ENCODE results near the gene C2CD4B. TPM values are rescaled to one million over a fixed set of nuclear protein-coding genes. Genes with fewer than 3 reads are reported as not detected.

The C2CD4B gene
- total and polyA plus RNA-seq, 2 experiments from 2014 or later: not detected

DNA sequence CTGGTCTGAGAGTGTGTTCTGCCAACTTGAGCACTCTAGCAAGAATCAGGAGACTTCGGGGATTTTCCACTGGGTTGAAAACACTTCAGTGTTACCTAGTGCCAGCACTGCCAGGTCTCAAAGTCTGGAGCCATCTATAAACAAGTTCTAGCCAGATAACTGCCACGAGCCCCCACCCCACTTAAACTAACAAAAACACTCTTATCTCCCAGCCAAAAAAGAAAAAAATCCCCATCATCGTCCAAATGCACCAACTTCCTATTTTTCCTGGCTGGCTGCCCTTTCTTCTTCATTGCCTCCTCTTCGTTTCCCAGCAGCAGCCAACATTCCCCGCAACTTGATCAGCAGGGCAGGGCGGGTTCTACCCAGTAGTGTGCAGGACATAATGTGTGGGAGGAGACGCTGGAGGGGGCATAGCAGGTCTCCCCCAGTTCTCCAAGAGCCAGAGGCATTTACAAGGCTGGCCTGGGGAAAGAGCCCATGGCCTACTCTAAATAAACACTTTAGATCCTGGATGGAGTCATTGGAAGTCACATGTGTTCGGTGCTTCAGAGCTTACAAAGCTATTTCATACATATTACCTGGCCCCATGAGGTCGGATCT, 29.5 kb downstream of the C2CD4B start:
- Histone ChIP-seq H3K9me3 (ENCODE audit: low read depth) (no peaks in the 10 kb centered on the region), H3K27ac (no peak overlapping the region), H4K20me1 (ENCODE audit: insufficient read depth) (no peaks in the 10 kb centered on the region), H3K9ac (no peak overlapping the region), H3K4me1 (ENCODE audit: insufficient read depth) (no peaks in the 10 kb centered on the region; the same call in 1 of the 2 replicates), H3K27me3 (replicated peaks; ENCODE audit: insufficient read depth) (no peaks in the 10 kb centered on the region), H3K4me3 (no peak overlapping the region), H2AFZ (no peak overlapping the region), H3K4me2 (ENCODE audit: unreplicated experiment) (no peak overlapping the region), H3K36me3 (ENCODE audit: low read depth) (no peaks in the 10 kb centered on the region), H3K9me2 (ENCODE audit: insufficient read depth) (no peaks in the 10 kb centered on the region), H3F3A (ENCODE audit: insufficient read depth) (no peaks in the 10 kb centered on the region), H3K79me2 (ENCODE audit: insufficient read depth) (no peaks in the 10 kb centered on the region)
- in situ Hi-C loops (cut with MboI): no loop called here
- peak; percentile 23 for DNase-seq
- 44 to 52% methylated on average over 9 of the region's 9 CpGs for whole genome bisulfite sequencing, 2 experiments (ENCODE audit: low coverage in 1 of 2, low lambda C conversion rate in 2 of 2, missing lambda C conversion rate in 2 of 2)
- TF ChIP-seq EZH2 (IDR thresholded peaks at IDR 0.05; ENCODE audit: insufficient read depth, poor library complexity, severe bottlenecking) (no peak), EZH2phosphoT487 (IDR thresholded peaks at IDR 0.05; ENCODE audit: insufficient read depth, low read depth) (no peak)

DNA sequence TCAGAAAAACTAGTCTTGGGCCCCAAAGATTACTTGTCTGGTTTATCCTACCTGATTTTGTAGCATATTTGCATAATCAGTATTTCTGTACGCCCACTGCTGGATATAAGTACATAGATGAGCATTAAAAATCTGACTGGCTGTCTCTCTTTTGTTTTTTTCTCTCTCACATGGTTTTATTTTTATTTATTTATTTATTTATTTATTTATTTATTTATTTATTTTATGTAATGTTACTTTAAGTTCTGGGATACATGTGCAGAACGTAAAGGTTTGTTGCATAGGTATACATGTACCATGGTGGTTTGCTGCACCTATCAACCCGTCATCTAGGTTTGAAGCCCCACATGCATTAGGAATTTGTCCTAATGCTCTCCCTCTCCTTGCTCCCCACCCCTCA, 31.9 kb downstream of the C2CD4B start:
- DNase-seq: no peak
- in situ Hi-C loops (cut with MboI): no loop called here
- Histone ChIP-seq H3K4me2 (ENCODE audit: unreplicated experiment) (no peak overlapping the region), H3K4me1 (ENCODE audit: insufficient read depth) (no peaks in the 10 kb centered on the region; the same call in 1 of the 2 replicates), H3K36me3 (ENCODE audit: low read depth) (no peaks in the 10 kb centered on the region), H2AFZ (no peak overlapping the region), H4K20me1 (ENCODE audit: insufficient read depth) (no peaks in the 10 kb centered on the region), H3K79me2 (ENCODE audit: insufficient read depth) (no peaks in the 10 kb centered on the region), H3K9ac (no peak overlapping the region), H3F3A (ENCODE audit: insufficient read depth) (no peaks in the 10 kb centered on the region), H3K9me3 (ENCODE audit: low read depth) (no peaks in the 10 kb centered on the region), H3K27me3 (replicated peaks; ENCODE audit: insufficient read depth) (no peaks in the 10 kb centered on the region; the same call in 1 of the 2 replicates), H3K27ac (no peak overlapping the region), H3K9me2 (ENCODE audit: insufficient read depth) (no peaks in the 10 kb centered on the region), H3K4me3 (no peak overlapping the region)
- WGBS, 2 experiments (ENCODE audit: low coverage in 1 of 2, low lambda C conversion rate in 2 of 2, missing lambda C conversion rate in 2 of 2): 79 to 86% methylated on average over 3 of the region's 3 CpGs
- TF ChIP-seq EZH2 (IDR thresholded peaks at IDR 0.05; ENCODE audit: insufficient read depth, poor library complexity, severe bottlenecking): no peak
- TF ChIP-seq EZH2phosphoT487 (IDR thresholded peaks at IDR 0.05; ENCODE audit: insufficient read depth, low read depth): no peak

DNA sequence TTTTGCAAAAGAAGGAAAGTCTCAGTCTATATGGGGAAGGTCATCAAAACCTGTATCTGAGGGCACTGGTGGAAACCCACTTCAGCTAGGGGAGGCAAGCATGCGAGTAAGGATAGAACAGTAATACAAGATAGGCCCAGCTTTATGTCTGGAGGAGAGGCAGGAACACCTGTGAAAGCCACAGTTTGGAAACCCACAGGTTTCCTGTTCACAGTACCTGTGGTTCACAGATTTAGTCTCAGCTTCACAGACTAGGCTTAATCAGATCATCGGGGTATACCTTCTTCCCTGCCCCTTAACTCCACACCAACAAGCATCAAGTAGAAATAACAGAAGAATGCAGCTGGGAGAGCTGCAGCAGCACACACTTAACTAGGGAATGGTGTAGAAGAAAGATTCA, 36.2 kb downstream of the C2CD4B start:
- no peak overlapping the region for H3K4me2 ChIP-seq (ENCODE audit: unreplicated experiment)
- WGBS, 2 experiments (ENCODE audit: low coverage in 1 of 2, low lambda C conversion rate in 2 of 2, missing lambda C conversion rate in 2 of 2): 75 to 88% methylated on average over 2 of the region's 2 CpGs
- 0 out of 2 replicates have a peak, but pooled peaks cover 4% of the 10 kb centered on the region for H3K4me1 ChIP-seq (ENCODE audit: insufficient read depth)
- H3F3A ChIP-seq (ENCODE audit: insufficient read depth): peaks cover 9% of the 10 kb centered on the region; the same call in 1 of the 2 replicates
- no peaks in the 10 kb centered on the region for H3K9me2 ChIP-seq (ENCODE audit: insufficient read depth)
- no peak overlapping the region for H3K9ac ChIP-seq
- H2AFZ ChIP-seq: no peak overlapping the region
- H3K27me3 ChIP-seq (replicated peaks; ENCODE audit: insufficient read depth): no peaks in the 10 kb centered on the region; the same call in 1 of the 2 replicates
- no peaks in the 10 kb centered on the region for H3K9me3 ChIP-seq (ENCODE audit: low read depth)
- no peak for DNase-seq
- H3K79me2 ChIP-seq (ENCODE audit: insufficient read depth): no peaks in the 10 kb centered on the region
- H3K36me3 ChIP-seq (ENCODE audit: low read depth): no peaks in the 10 kb centered on the region
- in situ Hi-C loops (cut with MboI): no loop called here
- H4K20me1 ChIP-seq (ENCODE audit: insufficient read depth): no peaks in the 10 kb centered on the region
- H3K27ac ChIP-seq: no peak overlapping the region
- no peak overlapping the region for H3K4me3 ChIP-seq
- TF ChIP-seq EZH2phosphoT487 (IDR thresholded peaks at IDR 0.05; ENCODE audit: insufficient read depth, low read depth): no peak
- no peak for TF ChIP-seq EZH2 (IDR thresholded peaks at IDR 0.05; ENCODE audit: insufficient read depth, poor library complexity, severe bottlenecking)

DNA sequence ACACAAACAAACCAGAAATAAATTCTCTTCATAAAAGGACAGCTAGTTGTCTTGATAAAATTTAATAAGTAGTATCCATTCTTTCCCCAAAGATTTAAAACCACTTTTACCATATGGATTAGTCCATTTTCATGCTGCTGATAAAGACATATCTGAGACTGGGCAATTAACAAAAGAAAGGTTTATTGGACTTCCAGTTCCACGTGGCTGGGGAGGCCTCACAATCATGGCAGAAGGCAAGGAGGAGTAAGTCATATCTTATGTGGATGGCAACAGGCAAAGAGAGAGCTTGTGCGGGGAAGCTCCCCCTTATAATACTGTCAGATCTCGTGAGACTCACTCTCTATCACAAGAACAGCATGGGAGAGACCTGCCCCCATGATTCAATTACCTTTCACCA, 38.7 kb downstream of the C2CD4B start:
- Histone ChIP-seq H3K36me3 (ENCODE audit: low read depth) (no peaks in the 10 kb centered on the region), H3F3A (ENCODE audit: insufficient read depth) (peaks cover 12% of the 10 kb centered on the region; the same call in 1 of the 2 replicates), H3K27ac (no peak overlapping the region), H3K79me2 (ENCODE audit: insufficient read depth) (no peaks in the 10 kb centered on the region), H2AFZ (no peak overlapping the region), H3K4me1 (ENCODE audit: insufficient read depth) (0 out of 2 replicates have a peak, but pooled peaks cover 4% of the 10 kb centered on the region), H3K9me3 (ENCODE audit: low read depth) (no peaks in the 10 kb centered on the region), H3K4me3 (no peak overlapping the region), H3K9ac (no peak overlapping the region), H3K4me2 (ENCODE audit: unreplicated experiment) (no peak overlapping the region), H3K9me2 (ENCODE audit: insufficient read depth) (no peaks in the 10 kb centered on the region), H4K20me1 (ENCODE audit: insufficient read depth) (no peaks in the 10 kb centered on the region), H3K27me3 (replicated peaks; ENCODE audit: insufficient read depth) (no peaks in the 10 kb centered on the region; the same call in 1 of the 2 replicates)
- in situ Hi-C loops (cut with MboI): no loop called here
- WGBS, 2 experiments (ENCODE audit: low coverage in 1 of 2, low lambda C conversion rate in 2 of 2, missing lambda C conversion rate in 2 of 2): 63 to 67% methylated on average over 3 of the region's 3 CpGs
- TF ChIP-seq EZH2 (IDR thresholded peaks at IDR 0.05; ENCODE audit: insufficient read depth, poor library complexity, severe bottlenecking) (no peak), EZH2phosphoT487 (IDR thresholded peaks at IDR 0.05; ENCODE audit: insufficient read depth, low read depth) (no peak)
- no peak for DNase-seq

Measured in GM23248 (cell line).